ENCODE data around the gene DMRT2.

Gene DMRT2

DNA sequence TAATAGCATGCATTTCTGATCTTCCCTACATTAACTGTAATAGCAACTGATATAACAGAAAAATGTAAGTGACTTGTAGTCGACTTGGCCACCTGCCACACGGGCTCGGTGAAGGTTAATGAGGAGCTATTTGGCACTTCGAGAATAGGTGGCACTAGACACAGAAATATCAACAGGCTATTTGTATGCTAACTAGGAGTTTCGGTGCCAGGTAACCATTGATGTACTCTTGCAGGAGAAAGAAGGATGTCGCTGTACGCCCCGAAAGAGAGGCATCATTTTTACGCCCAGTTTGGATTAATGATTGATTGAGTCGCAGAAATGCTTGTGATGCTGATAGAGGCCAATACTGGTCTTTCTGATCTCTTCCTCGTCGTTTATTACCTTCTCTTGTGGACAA is 516 bp upstream of the DMRT2 start:
- Histone ChIP-seq H3K79me2 (ENCODE audit: insufficient read depth, low read length) (no peaks in the 10 kb centered on the region), H3K27me3 (ENCODE audit: low read length) (no peaks in the 10 kb centered on the region), H4K20me1 (ENCODE audit: low read depth, low read length) (no peaks in the 10 kb centered on the region), H3K9me2 (replicated peaks; ENCODE audit: insufficient read depth, low read length) (no peaks in the 10 kb centered on the region), H3K9me3 (ENCODE audit: insufficient read depth, low read length) (no peaks in the 10 kb centered on the region), H3K36me3 (ENCODE audit: low read length) (no peaks in the 10 kb centered on the region), H3K9ac (ENCODE audit: low read length) (no peak overlapping the region), H3F3A (ENCODE audit: insufficient read depth) (no peaks in the 10 kb centered on the region), H2AFZ (ENCODE audit: low read depth, low read length, severe bottlenecking) (no peak overlapping the region), H3K4me3 (ENCODE audit: insufficient read depth, low read length, poor library complexity, severe bottlenecking) (no peak overlapping the region), H3K4me2 (ENCODE audit: low read depth, low read length, poor library complexity, severe bottlenecking) (no peak overlapping the region), H3K27ac (ENCODE audit: low read depth, low read length) (no peak overlapping the region)
- no peak for TF ChIP-seq EZH2phosphoT487 (conservative IDR thresholded peaks at IDR 0.05; ENCODE audit: low read length)
- TF ChIP-seq, protein P1, sequence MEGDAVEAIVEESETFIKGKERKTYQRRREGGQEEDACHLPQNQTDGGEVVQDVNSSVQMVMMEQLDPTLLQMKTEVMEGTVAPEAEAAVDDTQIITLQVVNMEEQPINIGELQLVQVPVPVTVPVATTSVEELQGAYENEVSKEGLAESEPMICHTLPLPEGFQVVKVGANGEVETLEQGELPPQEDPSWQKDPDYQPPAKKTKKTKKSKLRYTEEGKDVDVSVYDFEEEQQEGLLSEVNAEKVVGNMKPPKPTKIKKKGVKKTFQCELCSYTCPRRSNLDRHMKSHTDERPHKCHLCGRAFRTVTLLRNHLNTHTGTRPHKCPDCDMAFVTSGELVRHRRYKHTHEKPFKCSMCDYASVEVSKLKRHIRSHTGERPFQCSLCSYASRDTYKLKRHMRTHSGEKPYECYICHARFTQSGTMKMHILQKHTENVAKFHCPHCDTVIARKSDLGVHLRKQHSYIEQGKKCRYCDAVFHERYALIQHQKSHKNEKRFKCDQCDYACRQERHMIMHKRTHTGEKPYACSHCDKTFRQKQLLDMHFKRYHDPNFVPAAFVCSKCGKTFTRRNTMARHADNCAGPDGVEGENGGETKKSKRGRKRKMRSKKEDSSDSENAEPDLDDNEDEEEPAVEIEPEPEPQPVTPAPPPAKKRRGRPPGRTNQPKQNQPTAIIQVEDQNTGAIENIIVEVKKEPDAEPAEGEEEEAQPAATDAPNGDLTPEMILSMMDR (IDR thresholded peaks at IDR 0.05; ENCODE audit: insufficient read depth, low read length, poor library complexity, severe bottlenecking): no peak

DNA sequence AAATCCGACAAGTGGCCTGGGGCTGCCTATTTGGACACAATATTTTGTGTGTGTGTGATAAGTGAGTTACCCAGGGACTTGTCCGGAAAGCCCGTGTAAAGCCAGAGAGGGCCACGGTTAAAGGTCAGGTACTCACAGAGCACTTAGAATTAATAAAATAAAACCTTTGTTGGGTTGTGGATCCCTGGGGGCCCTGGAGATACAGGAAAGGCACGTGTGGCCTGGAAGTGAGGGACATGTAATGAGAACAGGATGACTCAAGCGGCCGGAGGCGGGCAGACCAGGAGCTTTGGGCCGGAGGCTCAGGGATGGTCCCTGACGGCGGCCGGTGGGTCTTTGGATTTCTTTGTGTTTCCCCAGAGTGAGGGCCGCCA is 1.0 kb downstream of the DMRT2 start:
- Histone ChIP-seq H3K4me3 (ENCODE audit: insufficient read depth, low read length, poor library complexity, severe bottlenecking) (no peak overlapping the region), H3K27me3 (ENCODE audit: low read length) (no peaks in the 10 kb centered on the region), H3K9ac (ENCODE audit: low read length) (no peak overlapping the region), H2AFZ (ENCODE audit: low read depth, low read length, severe bottlenecking) (no peak overlapping the region), H3K4me2 (ENCODE audit: low read depth, low read length, poor library complexity, severe bottlenecking) (no peak overlapping the region), H4K20me1 (ENCODE audit: low read depth, low read length) (no peaks in the 10 kb centered on the region), H3K9me2 (replicated peaks; ENCODE audit: insufficient read depth, low read length) (no peaks in the 10 kb centered on the region), H3K27ac (ENCODE audit: low read depth, low read length) (no peak overlapping the region), H3K36me3 (ENCODE audit: low read length) (no peaks in the 10 kb centered on the region), H3K9me3 (ENCODE audit: insufficient read depth, low read length) (no peaks in the 10 kb centered on the region), H3F3A (ENCODE audit: insufficient read depth) (no peaks in the 10 kb centered on the region), H3K79me2 (ENCODE audit: insufficient read depth, low read length) (no peaks in the 10 kb centered on the region)
- TF ChIP-seq, protein P1 (IDR thresholded peaks at IDR 0.05; ENCODE audit: insufficient read depth, low read length, poor library complexity, severe bottlenecking): no peak
- TF ChIP-seq EZH2phosphoT487 (conservative IDR thresholded peaks at IDR 0.05; ENCODE audit: low read length): no peak

- H3K9me3 ChIP-seq (ENCODE audit: insufficient read depth, low read length): no peaks in the 10 kb centered on the region
- no peaks in the 10 kb centered on the region for H3K9me2 ChIP-seq (replicated peaks; ENCODE audit: insufficient read depth, low read length)
- no peaks in the 10 kb centered on the region for H3F3A ChIP-seq (ENCODE audit: insufficient read depth)
- no peaks in the 10 kb centered on the region for H3K79me2 ChIP-seq (ENCODE audit: insufficient read depth, low read length)
- no peak overlapping the region for H3K4me3 ChIP-seq (ENCODE audit: insufficient read depth, low read length, poor library complexity, severe bottlenecking)
- H3K27me3 ChIP-seq (ENCODE audit: low read length): no peaks in the 10 kb centered on the region
- H3K4me2 ChIP-seq (ENCODE audit: low read depth, low read length, poor library complexity, severe bottlenecking): no peak overlapping the region
- TF ChIP-seq, protein P1 (IDR thresholded peaks at IDR 0.05; ENCODE audit: insufficient read depth, low read length, poor library complexity, severe bottlenecking): no peak
- TF ChIP-seq EZH2phosphoT487 (conservative IDR thresholded peaks at IDR 0.05; ENCODE audit: low read length): no peak
- no peak overlapping the region for H3K27ac ChIP-seq (ENCODE audit: low read depth, low read length)
- no peak overlapping the region for H2AFZ ChIP-seq (ENCODE audit: low read depth, low read length, severe bottlenecking)
- no peak overlapping the region for H3K9ac ChIP-seq (ENCODE audit: low read length)
- no peaks in the 10 kb centered on the region for H4K20me1 ChIP-seq (ENCODE audit: low read depth, low read length)
- H3K36me3 ChIP-seq (ENCODE audit: low read length): no peaks in the 10 kb centered on the region
These were observed 1.6 kb downstream of the DMRT2 start for GRCh38 chr9:1051584-1052275.

Data from SU-DHL-6 (cell line).